ENCODE data around the gene SLC7A9. TPM values are rescaled to one million over a fixed set of nuclear protein-coding genes. Genes with fewer than 3 reads are reported as not detected.
"Not testable (repeated sequence)": the region's sequence is repeated elsewhere in the genome, so short reads cannot be mapped to it uniquely, and the experiment has no call there.

SLC7A9 gene
- total RNA-seq, 1 donor from 2014 or later = 0.18 TPM

DNA sequence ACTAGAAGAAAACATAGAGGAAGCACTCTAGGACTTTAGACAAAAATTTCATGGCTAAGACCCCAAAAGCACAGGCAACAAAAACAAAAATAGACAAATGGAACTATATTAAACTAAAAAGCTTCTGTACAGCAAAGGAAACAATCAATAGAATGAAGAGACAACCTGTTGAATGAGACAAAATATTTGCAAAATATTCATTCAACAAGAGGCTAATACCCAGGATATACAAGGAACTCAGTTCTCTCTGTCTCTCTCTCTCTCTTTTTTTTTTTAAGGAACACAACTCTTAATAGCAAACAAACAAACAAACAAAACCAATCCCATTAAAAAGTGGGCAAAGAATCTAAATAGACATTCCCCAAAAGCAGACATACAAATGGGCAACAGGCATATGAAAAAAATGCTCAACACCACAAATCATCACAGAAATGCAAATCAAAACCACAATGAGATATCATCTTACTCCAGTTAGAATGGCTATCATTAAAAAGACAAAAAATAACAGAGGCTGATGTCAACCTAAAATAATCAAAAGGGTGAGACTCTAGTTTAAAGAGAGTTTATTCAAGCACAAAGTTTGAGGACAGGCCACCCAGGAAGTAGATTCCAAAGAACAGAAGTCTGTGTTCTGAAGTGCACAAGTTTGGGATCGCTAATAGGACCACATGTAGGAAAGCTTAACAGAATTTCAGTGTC is 27.1 kb upstream of the SLC7A9 start:
- H3K27me3 Mint-ChIP-seq (ENCODE audit: insufficient read depth) = peaks cover 1% of the 10 kb centered on the region
- H3K36me3 Mint-ChIP-seq (ENCODE audit: low read depth) = peaks cover 9% of the 10 kb centered on the region
- intact Hi-C loops (cut with micrococcal nuclease) = no loop called here
- H3K4me3 Mint-ChIP-seq = no peak overlapping the region
- DNase-seq (ENCODE audit: low spot score) = no peak
- H3K27ac Mint-ChIP-seq = no peak overlapping the region
- H3K4me1 Mint-ChIP-seq (ENCODE audit: low read depth) = no peaks in the 10 kb centered on the region
- peaks cover 21% of the 10 kb centered on the region for H3K9me3 Mint-ChIP-seq

DNA sequence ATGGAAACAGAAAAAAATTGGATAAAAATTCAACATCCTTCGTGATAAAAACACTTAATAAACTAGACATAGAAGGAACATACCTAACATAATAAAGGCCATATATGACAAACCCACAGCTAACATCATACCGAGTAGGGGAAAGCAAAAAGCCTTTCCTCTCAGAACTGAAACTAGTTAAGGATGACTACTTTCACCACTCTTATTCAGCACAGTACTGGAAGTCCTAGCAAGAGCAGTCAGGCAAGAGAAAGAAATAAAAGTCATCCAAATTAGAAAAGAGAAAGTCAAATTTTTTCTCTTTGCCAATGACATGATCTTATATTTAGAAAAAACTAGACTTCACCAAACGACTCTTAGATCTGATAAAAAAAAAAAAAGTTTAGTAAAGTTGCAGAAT is 25.8 kb upstream of the SLC7A9 start:
- no peak for DNase-seq (ENCODE audit: low spot score)
- peaks cover 1% of the 10 kb centered on the region for H3K27me3 Mint-ChIP-seq (ENCODE audit: insufficient read depth)
- no peak overlapping the region for H3K27ac Mint-ChIP-seq
- intact Hi-C loops (cut with micrococcal nuclease) = no loop called here
- H3K4me3 Mint-ChIP-seq = no peak overlapping the region
- peaks cover 15% of the 10 kb centered on the region for H3K36me3 Mint-ChIP-seq (ENCODE audit: low read depth)
- H3K4me1 Mint-ChIP-seq (ENCODE audit: low read depth) = no peaks in the 10 kb centered on the region
- peaks cover 26% of the 10 kb centered on the region for H3K9me3 Mint-ChIP-seq

DNA sequence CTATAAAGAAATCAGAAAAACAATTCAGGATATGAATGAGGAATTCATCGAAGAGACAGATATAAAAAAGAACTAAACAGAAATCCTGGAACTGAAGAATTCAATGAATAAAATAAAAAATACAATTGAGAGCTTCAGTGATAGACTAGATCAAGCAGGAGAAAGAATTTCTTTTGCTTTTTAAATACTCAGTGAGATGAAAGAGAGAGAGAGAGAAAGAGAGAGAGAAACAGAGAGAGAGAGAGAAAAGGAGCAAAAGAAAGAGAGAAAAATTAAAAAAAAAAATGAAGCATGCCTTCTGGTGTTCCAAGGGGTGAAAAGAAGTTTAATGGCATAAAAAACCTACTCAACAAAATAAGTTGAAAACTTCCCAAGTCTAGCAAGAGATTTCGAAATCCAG is 22.0 kb upstream of the SLC7A9 start:
- intact Hi-C loops (cut with micrococcal nuclease) = no loop called here
- H3K27me3 Mint-ChIP-seq (ENCODE audit: insufficient read depth) = peaks cover 1% of the 10 kb centered on the region

DNA sequence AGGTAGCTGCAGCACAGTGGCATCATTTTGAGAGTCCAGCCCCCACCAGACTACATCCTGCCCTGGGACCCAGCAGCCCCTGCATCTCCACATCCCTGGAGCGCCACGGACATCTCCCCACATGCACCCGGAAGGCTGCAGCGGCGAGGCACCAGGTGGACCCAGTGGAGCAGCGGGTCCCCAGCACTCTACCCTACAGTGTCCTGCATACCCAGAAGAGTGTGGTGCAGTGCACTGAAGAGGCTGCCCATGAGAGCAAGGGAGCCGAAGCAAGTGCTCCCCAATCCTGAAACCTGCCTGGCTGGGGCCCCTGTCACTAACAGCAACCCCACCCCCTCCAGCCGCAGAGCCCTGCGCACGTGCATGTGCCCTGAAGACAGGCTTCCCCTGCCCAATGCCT is 21.3 kb upstream of the SLC7A9 start:
- intact Hi-C loops (cut with micrococcal nuclease) = no loop called here
- Mint-ChIP-seq H3K4me3 (no peak overlapping the region), H3K36me3 (ENCODE audit: low read depth) (peaks cover 13% of the 10 kb centered on the region), H3K27ac (no peak overlapping the region), H3K4me1 (ENCODE audit: low read depth) (no peaks in the 10 kb centered on the region), H3K27me3 (ENCODE audit: insufficient read depth) (no peaks in the 10 kb centered on the region), H3K9me3 (peaks cover 26% of the 10 kb centered on the region)
- DNase-seq (ENCODE audit: low spot score) = no peak

More for the DNA sequence above, 22.0 kb upstream of the SLC7A9 start:
- Mint-ChIP-seq H3K4me3 (no peak overlapping the region), H3K36me3 (ENCODE audit: low read depth) (peaks cover 13% of the 10 kb centered on the region), H3K9me3 (peaks cover 26% of the 10 kb centered on the region), H3K27ac (no peak overlapping the region), H3K4me1 (ENCODE audit: low read depth) (no peaks in the 10 kb centered on the region)
- DNase-seq (ENCODE audit: low spot score) = no peak

DNA sequence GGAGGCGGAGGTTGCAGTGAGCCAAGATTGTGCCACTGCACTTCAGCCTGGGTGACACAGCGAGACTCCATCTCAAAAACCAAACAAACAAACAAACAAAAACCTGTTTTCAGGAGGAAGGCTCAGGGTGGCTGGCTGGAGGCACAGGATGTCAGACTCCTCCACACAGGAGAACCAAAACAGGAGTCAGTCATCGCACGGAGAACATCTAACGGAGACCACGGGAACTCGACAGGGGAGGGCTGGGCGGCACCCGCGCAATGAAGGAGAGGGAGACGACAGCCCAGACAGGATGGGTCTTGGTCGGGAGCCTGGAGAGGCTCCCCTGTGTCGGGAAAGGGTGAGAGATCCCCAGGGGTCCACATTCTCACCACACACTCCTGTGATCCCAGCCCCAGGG is 20.8 kb upstream of the SLC7A9 start:
- Mint-ChIP-seq H3K27ac (no peak overlapping the region), H3K9me3 (peaks cover 26% of the 10 kb centered on the region), H3K4me3 (no peak overlapping the region), H3K4me1 (ENCODE audit: low read depth) (no peaks in the 10 kb centered on the region), H3K36me3 (ENCODE audit: low read depth) (peaks cover 13% of the 10 kb centered on the region), H3K27me3 (ENCODE audit: insufficient read depth) (no peaks in the 10 kb centered on the region)
- no peak for DNase-seq (ENCODE audit: low spot score)
- intact Hi-C loops (cut with micrococcal nuclease) = no loop called here

DNA sequence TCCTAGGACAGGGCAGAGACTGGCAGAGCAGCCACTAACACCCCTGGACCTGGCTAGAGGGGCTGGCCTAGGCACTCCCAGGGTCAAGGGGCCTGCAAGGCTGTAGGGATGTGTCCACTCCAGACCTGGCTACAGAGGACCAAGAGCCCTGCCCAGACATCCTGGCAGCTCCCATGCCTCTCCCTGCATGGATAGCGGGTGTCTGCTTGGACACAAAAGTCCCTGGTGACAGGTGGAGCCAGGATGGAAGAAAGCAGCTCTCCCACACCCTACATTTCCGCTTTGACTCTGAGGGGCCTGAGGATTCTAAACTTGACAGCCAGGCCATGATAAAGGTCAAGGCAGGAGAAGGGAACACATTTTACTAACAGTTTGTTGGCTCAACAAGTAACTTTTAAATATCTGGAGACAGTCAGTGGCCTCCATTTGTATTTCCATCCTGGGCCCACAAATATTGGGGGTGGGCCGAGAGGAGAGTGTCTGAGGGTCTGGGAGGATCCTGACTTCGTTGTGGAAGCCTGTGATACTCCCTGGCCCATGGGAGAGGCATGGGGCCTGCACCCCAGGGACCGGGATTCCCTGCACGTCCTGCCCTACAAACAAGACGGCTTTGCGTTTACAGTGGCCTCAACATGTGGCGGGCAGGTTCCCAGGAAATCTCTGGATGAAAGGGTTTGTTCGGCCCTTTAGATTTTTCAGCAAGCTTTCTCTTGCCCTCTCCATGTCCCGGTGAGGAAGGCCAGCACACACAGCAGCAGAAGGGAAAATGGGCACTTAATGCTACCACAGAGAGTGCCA is 19.8 kb upstream of the SLC7A9 start:
- H3K4me3 Mint-ChIP-seq = no peak overlapping the region
- intact Hi-C loops (cut with micrococcal nuclease) = no loop called here

DNA sequence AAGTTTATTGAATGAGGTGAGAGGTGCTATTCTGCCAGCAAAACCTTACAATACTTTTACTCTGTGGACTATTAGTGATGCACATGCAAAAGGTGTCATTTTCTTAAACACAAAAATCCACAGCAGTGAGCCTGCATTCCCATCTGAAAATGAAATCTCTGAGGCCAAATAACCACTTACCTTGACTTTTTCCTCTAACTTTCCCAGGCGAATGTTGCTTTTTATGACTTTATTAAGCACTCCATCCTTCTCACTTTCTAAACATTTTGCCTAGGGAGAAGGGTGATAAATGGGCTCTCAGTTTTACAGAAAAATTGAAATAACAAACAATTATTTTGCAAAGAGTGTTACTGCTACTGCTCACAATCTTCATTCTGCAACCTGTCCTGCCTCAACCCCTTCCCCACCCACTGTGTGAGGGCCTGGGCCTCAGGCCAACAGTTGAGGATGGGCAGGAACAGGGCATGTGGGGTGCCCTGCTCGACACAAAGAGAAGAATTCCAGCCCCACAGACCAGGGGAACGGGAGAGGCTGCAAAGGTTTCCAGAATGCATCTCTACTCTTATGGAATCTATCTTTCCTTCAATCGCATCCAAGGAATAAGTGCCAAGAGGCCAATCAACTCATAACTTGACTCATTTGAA is 18.1 kb upstream of the SLC7A9 start:
- Mint-ChIP-seq H3K27me3 (ENCODE audit: insufficient read depth) (no peaks in the 10 kb centered on the region), H3K36me3 (ENCODE audit: low read depth) (peaks cover 6% of the 10 kb centered on the region), H3K27ac (no peak overlapping the region), H3K4me3 (no peak overlapping the region), H3K4me1 (ENCODE audit: low read depth) (no peaks in the 10 kb centered on the region), H3K9me3 (peaks cover 14% of the 10 kb centered on the region)
- intact Hi-C loops (cut with micrococcal nuclease) = no loop called here
- DNase-seq (ENCODE audit: low spot score) = no peak

More for the DNA sequence above, 19.8 kb upstream of the SLC7A9 start:
- DNase-seq (ENCODE audit: low spot score) = no peak
- Mint-ChIP-seq H3K27me3 (ENCODE audit: insufficient read depth) (no peaks in the 10 kb centered on the region), H3K36me3 (ENCODE audit: low read depth) (peaks cover 11% of the 10 kb centered on the region), H3K9me3 (peaks cover 26% of the 10 kb centered on the region), H3K4me1 (ENCODE audit: low read depth) (no peaks in the 10 kb centered on the region), H3K27ac (no peak overlapping the region)

DNA sequence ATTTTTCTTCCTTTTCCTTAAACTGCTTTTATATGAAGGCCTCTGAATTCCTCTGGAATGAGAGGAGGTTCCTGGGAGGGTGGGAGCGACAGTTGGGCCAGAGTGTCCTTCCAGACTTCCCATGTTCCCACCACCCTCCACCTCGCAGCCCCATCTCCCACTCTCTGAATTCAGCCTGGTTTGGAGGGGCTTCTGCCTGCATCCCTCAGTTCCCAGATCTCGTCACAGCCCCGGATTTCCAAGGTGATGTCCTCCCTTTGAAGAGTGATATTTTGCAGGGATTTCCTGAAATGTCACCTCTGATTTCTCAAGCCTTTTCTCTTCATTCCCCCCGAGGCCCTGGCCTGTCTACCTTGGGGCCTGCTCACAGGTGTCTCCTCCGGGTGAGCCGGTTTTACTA is 16.7 kb upstream of the SLC7A9 start:
- intact Hi-C loops (cut with micrococcal nuclease) = no loop called here
- H3K4me3 Mint-ChIP-seq = no peak overlapping the region
- H3K27ac Mint-ChIP-seq = no peak overlapping the region

DNA sequence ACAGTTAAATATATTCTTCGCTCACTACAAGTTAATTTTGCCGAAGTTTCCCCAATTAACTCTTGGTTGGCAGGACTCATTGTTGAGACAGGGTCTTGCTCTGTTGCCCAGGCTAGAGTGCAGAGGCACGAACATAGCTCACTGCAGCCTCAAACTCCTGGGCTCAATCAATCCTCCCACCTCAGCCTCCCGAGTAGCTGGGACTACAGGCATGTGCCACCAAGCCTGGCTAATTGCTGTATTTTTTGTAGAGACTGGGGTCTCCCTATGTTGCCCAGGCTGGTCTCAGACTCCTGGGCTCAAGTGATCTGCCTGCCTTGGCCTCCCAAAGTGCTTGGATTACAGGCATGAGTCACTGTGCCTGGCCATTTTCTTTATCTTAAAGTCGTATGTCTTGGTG is 15.7 kb upstream of the SLC7A9 start:
- DNase-seq (ENCODE audit: low spot score); H3K4me3 Mint-ChIP-seq; intact Hi-C loops (cut with micrococcal nuclease); H3K36me3 Mint-ChIP-seq (ENCODE audit: low read depth); H3K27ac Mint-ChIP-seq; H3K27me3 Mint-ChIP-seq (ENCODE audit: insufficient read depth); H3K4me1 Mint-ChIP-seq (ENCODE audit: low read depth); H3K9me3 Mint-ChIP-seq: not testable (repeated sequence)

More for the DNA sequence above, 16.7 kb upstream of the SLC7A9 start:
- no peak for DNase-seq (ENCODE audit: low spot score)
- Mint-ChIP-seq H3K9me3 (peaks cover 2% of the 10 kb centered on the region), H3K27me3 (ENCODE audit: insufficient read depth) (peaks cover 2% of the 10 kb centered on the region), H3K4me1 (ENCODE audit: low read depth) (no peaks in the 10 kb centered on the region), H3K36me3 (ENCODE audit: low read depth) (peaks cover 1% of the 10 kb centered on the region)

DNA sequence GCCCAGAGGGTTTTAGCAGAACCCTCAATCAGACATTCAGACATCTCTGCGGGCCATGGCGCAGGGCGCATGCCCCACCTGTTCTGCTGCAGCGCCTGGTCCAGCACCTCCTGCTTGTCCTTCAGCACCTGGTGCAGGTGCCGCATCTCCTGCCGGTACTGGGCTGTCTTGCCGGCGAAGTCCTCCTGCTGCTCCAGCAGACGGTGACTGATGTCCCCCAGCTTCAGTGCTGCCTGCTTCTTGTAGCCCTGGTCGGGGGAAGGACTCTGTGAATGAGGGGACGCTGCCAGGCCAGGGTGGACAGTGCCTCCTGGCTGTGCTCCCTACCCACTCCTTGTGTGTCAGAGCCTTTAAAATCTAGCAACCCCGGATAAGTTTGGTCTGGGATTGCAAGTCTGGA is 12.2 kb upstream of the SLC7A9 start:
- no peak for DNase-seq (ENCODE audit: low spot score)
- no peak overlapping the region for H3K4me3 Mint-ChIP-seq
- H3K27ac Mint-ChIP-seq = no peak overlapping the region
- intact Hi-C loops (cut with micrococcal nuclease) = no loop called here
- H3K27me3 Mint-ChIP-seq (ENCODE audit: insufficient read depth) = peaks cover 2% of the 10 kb centered on the region
- no peaks in the 10 kb centered on the region for H3K4me1 Mint-ChIP-seq (ENCODE audit: low read depth)
- no peaks in the 10 kb centered on the region for H3K36me3 Mint-ChIP-seq (ENCODE audit: low read depth)
- H3K9me3 Mint-ChIP-seq = no peaks in the 10 kb centered on the region

DNA sequence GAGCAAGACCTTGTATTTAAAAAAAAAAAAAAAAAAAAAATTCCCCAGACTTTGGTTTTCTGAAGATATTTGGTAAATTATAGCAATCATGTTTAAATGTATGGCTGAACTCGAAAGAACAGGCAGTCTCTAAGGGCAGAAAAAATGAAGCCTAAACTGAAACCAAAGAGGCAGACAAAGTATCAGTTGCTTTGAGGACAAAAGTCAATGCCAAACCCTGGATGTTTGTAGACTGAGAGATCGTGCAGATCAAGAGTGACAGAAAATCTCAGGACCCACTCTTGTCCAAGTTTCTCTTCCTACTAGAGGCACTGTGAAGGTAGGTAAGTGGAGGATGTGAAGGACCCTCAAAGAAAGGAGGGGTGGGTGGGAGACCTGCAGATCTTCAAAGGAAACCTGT is 11.1 kb upstream of the SLC7A9 start:
- Mint-ChIP-seq H3K36me3 (ENCODE audit: low read depth) (no peaks in the 10 kb centered on the region), H3K9me3 (no peaks in the 10 kb centered on the region), H3K27me3 (ENCODE audit: insufficient read depth) (peaks cover 2% of the 10 kb centered on the region), H3K4me3 (no peak overlapping the region), H3K27ac (no peak overlapping the region), H3K4me1 (ENCODE audit: low read depth) (no peaks in the 10 kb centered on the region)
- intact Hi-C loops (cut with micrococcal nuclease) = no loop called here
- no peak for DNase-seq (ENCODE audit: low spot score)

DNA sequence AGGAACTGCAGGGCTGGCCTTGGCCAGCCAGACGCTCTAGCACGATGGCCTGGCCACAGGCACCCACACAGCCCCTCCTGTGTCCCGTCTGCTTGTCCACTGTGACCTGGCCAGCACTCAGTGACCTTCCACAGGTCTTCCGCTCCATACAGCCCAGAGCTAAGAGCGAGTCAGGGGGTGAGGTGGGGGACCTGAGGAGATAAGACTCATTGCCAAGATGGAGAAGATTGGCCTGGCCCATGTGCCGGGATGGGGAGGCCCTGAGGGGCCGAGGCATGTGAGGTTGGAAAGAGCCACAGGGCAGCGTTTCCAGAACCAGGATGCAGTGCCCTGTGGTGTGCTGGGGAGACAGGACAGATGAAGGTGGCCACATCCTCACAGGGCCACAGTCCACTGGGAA is 10.2 kb upstream of the SLC7A9 start:
- intact Hi-C loops (cut with micrococcal nuclease) = no loop called here
- Mint-ChIP-seq H3K4me3 (no peak overlapping the region), H3K27ac (no peak overlapping the region), H3K27me3 (ENCODE audit: insufficient read depth) (peaks cover 2% of the 10 kb centered on the region), H3K4me1 (ENCODE audit: low read depth) (no peaks in the 10 kb centered on the region), H3K9me3 (no peaks in the 10 kb centered on the region), H3K36me3 (ENCODE audit: low read depth) (no peaks in the 10 kb centered on the region)
- no peak for DNase-seq (ENCODE audit: low spot score)

DNA sequence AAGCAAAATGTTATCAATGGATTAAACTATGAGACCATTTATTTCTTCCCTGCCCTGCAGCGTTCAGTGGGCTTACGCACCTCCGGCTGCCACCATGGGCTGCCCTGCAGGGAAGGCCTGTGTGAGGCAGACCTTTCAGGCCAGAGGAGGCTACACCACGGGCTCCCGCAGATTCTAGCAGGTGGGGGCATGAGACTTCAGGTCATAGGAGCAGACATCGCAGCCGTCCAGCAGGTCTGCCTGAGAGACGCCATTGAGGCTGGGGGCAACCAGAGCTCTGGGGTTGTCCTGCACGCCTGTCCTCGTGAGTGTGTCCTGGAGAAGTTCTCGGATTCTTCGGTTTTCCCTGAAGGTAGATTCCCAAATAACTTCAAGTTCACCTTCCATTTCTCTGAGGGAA is 9.4 kb upstream of the SLC7A9 start:
- intact Hi-C loops (cut with micrococcal nuclease) = no loop called here
- DNase-seq (ENCODE audit: low spot score) = no peak
- H3K36me3 Mint-ChIP-seq (ENCODE audit: low read depth) = no peaks in the 10 kb centered on the region
- no peak overlapping the region for H3K27ac Mint-ChIP-seq
- H3K4me3 Mint-ChIP-seq = no peak overlapping the region
- no peaks in the 10 kb centered on the region for H3K9me3 Mint-ChIP-seq
- H3K27me3 Mint-ChIP-seq (ENCODE audit: insufficient read depth) = peaks cover 2% of the 10 kb centered on the region
- H3K4me1 Mint-ChIP-seq (ENCODE audit: low read depth) = no peaks in the 10 kb centered on the region

Measured in activated T-helper 1 cell treated with anti-CD3 and anti-CD28 coated beads, Interleukin-12 subunit alpha, Interleukin-12 subunit beta, Interleukin-2, Interleukin-4 antibody, amounts not matched to agents 30 ng/mL and 10 ng/mL and 1 ng/mL, durations not matched to agents 14 hours and 24 hours and 36 hours (primary cell).